Thyroid gland (tissue), 4 donors: Measurements from ENCODE around the gene C19orf47. TPM values are rescaled to one million over a fixed set of nuclear protein-coding genes. Genes with fewer than 3 reads are reported as not detected.

Experiments
- DNase-seq, 2 donors: peaks; one replicate each; pipeline ENCODE4 v3.0.0-alpha.2; 2019
- H3K27ac ChIP-seq, 3 donors: fragments of 200-600 bp; sonication (generic); 1 replicate in 2 of 3; 2 replicates in 1 of 3; pipeline ENCODE4 v1.5.1; 2016 to 2019; ENCODE audit warnings: mild to moderate bottlenecking in 1 of 3, moderate library complexity in 1 of 3
- H3K27me3 ChIP-seq: fragments of 200-600 bp; sonication (generic); one replicate; pipeline ENCODE4 v1.5.1; 2019
- H3K36me3 ChIP-seq, 2 donors: fragments of 200-600 bp; sonication (generic); one replicate each; pipeline ENCODE4 v1.5.1; 2016 to 2019
- H3K4me1 ChIP-seq, 2 donors: fragments of 200-600 bp; sonication (generic); one replicate each; pipeline ENCODE4 v1.5.1; 2017 to 2019
- H3K4me3 ChIP-seq, 3 donors: fragments of 200-600 bp; sonication (generic); replicated peaks in 1 of 3; 1 replicate in 2 of 3; 2 replicates in 1 of 3; pipeline ENCODE4 v1.5.1; 2016; ENCODE audit warnings: mild to moderate bottlenecking in 1 of 3
- H3K9me3 ChIP-seq: fragments of 200-600 bp; sonication (generic); one replicate; pipeline ENCODE4 v1.5.1; 2017
- POLR2A ChIP-seq, 2 donors: fragments of 450-650 bp; IDR thresholded peaks; one replicate each; pipeline ENCODE4 v1.6.1; 2017; ENCODE audit warnings: antibody characterized with exemption in 2 of 2, mild to moderate bottlenecking in 2 of 2, moderate library complexity in 1 of 2
- WGBS, 2 donors: methylation state at CpG; one replicate each; pipeline ENCODE4 v1.1.5; 2017; 5-methylcytosine and 5-hydroxymethylcytosine counted together
- intact Hi-C: fragments of 100-400 bp; cut with DNase I; formaldehyde crosslinking; loops from one replicate; pipeline ENCODE4 v1.15.1; 2023
- total RNA-seq, 4 donors: library from RNA; depleted of rRNA; stranded (reverse); fragments of >200 nt; gene quantifications; one replicate each; pipeline ENCODE4 v1.2.3, GENCODE V29; 2016
- TF ChIP-seq, protein P1 (sequence below), 6 experiments: fragments of 200-600 bp in 3 of 6; fragments of 450-650 bp in 3 of 6; sonication (generic) in 3 of 6; IDR thresholded peaks; one replicate each; pipeline ENCODE4 v1.5.1; 2016 to 2019; ENCODE audit warnings: antibody characterized with exemption in 6 of 6, mild to moderate bottlenecking in 2 of 6, inconsistent platforms in 1 of 6, moderate library complexity in 1 of 6

Gene C19orf47
- total RNA-seq, 4 donors from 2014 or later, result 9.4 to 17.3 (median 17.2) TPM

DNA sequence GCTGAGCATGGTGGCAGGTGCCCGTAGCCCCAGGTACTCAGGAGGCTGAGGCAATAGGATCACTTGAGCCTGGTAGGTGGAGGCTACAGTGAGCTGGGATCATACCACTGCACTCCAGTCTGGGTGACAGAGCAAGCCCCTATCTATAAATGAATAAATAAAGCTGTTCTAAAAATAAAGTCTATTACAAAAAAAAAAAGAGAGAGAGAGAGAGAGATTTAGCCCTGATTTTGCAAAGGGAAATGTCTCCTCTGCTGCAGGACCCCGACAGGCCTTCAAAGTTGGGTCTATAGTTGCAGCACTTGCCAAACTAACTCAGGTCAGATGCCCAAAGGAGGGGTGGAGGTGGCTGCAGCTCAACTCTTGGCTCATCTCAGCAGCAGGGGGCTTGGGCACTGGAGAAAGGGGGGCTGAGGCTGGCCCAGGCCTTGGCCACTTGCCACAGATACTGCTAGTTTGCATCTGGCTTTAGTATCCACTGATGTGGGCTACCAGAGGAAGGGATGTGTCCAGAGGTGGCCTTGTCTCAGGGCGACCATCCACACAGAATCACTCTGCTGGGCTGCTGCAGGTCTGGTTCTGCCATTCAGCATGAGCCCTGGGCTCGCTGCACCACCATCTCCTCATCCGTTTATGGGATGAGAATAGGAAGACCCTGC lies 32.3 kb downstream of the C19orf47 start:
- Histone ChIP-seq H3K4me1 (no peaks in the 10 kb centered on the region), H3K36me3 (peaks cover 3% of the 10 kb centered on the region in 2 donors), H3K27ac (no peak overlapping the region), H3K27me3 (no peaks in the 10 kb centered on the region), H3K9me3 (no peaks in the 10 kb centered on the region), H3K4me3 (no peak overlapping the region)
- no peak for TF ChIP-seq POLR2A (IDR thresholded peaks at IDR 0.05)
- TF ChIP-seq, protein P1, sequence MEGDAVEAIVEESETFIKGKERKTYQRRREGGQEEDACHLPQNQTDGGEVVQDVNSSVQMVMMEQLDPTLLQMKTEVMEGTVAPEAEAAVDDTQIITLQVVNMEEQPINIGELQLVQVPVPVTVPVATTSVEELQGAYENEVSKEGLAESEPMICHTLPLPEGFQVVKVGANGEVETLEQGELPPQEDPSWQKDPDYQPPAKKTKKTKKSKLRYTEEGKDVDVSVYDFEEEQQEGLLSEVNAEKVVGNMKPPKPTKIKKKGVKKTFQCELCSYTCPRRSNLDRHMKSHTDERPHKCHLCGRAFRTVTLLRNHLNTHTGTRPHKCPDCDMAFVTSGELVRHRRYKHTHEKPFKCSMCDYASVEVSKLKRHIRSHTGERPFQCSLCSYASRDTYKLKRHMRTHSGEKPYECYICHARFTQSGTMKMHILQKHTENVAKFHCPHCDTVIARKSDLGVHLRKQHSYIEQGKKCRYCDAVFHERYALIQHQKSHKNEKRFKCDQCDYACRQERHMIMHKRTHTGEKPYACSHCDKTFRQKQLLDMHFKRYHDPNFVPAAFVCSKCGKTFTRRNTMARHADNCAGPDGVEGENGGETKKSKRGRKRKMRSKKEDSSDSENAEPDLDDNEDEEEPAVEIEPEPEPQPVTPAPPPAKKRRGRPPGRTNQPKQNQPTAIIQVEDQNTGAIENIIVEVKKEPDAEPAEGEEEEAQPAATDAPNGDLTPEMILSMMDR (IDR thresholded peaks at IDR 0.05), result no peak
- DNase-seq, result no peak
- 91 to 93% methylated on average over 5 of the region's 5 CpGs for WGBS, 2 donors
- intact Hi-C loops, result no loop called here

DNA sequence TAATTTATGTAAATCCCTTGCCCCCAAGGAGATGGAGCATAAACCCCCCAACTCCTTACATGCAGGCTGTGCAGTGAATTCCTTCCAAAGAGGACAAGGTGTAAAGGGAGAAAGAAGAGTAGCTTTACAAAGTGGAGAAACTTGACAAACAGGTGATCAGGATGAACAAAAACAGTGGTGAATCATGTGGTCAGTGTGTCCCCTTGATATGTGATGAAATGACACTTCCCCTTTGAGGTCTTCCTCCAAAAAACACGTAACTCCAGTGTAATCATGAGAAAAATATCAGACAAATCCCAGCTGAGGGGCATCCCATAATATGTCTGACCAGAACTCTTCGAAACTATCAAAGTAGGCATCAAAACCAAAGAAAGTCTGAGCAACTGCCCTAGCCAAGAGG lies 33.5 kb downstream of the C19orf47 start:
- Histone ChIP-seq H3K4me3 (no peak overlapping the region), H3K36me3 (no peaks in the 10 kb centered on the region), H3K9me3 (no peaks in the 10 kb centered on the region), H3K4me1 (no peaks in the 10 kb centered on the region), H3K27ac (no peak overlapping the region), H3K27me3 (no peaks in the 10 kb centered on the region)
- WGBS, 2 donors, result 87 to 96% methylated on average over 2 of the region's 2 CpGs
- intact Hi-C loops, result no loop called here
- no peak for DNase-seq
- TF ChIP-seq POLR2A (IDR thresholded peaks at IDR 0.05), result no peak
- TF ChIP-seq, protein P1 (IDR thresholded peaks at IDR 0.05), result no peak

DNA sequence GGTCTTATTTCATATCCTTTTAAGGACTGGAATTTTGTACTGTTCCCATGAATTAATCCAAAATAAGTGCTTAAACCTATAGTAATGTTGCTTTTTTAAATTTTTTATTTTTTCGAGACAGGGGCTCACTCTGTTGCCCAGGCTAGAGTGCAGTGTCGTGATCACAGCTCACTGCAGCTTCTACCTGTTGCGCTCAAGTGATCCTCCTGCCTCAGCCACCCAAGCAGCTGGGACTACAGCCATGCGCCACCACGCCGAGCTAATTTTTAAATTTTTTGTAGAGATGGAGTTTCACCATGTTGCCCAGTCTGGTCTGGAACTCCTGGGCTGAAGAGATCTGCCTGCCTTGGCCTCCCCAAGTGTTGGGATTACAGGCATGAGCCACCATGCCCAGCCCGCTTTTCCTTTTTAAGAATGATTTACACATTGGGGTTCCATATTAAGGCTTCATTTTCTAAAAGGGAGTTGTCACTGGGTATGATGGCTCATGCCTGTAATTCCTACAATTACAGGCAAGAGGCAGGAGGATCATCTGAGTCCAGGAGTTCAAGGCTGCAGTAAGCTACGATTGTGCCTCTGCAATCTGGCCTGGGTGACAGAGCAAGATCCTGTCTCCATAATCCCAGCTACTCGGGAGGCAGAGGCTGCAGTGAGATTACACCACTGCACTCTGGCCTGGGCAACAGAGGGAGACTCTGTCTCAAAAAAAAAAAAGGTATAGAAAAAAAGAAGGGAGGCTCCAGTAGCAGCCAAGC lies 34.8 kb downstream of the C19orf47 start:
- Histone ChIP-seq H3K27me3 (no peaks in the 10 kb centered on the region), H3K9me3 (no peaks in the 10 kb centered on the region), H3K4me3 (no peak overlapping the region), H3K4me1 (no peaks in the 10 kb centered on the region), H3K36me3 (no peaks in the 10 kb centered on the region), H3K27ac (no peak overlapping the region)
- no peak for DNase-seq
- TF ChIP-seq, protein P1 (IDR thresholded peaks at IDR 0.05), result no peak
- intact Hi-C loops, result no loop called here
- 92 to 93% methylated on average over 9 of the region's 9 CpGs for WGBS, 2 donors

DNA sequence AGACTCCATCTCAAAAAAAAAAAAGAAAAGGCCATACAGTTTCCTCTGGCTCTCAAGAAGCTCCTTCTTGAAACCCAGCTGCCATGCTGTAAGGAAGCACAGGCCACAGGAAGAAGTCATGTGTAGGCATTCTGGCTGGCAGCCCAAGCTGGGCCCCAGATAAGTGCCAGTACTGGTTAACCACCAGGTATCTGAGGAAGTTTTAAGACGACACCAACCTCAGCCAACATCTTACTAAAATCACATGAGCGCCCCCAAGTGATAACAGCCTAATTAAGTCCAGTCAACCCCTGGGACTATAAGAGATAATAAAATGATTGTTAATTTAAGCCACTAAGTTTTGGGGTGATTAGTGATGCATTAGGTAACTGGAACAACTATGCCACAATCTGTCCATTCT lies 35.7 kb downstream of the C19orf47 start:
- WGBS, 2 donors, result 77% methylated on average over 2 of the region's 2 CpGs
- Histone ChIP-seq H3K27me3 (no peaks in the 10 kb centered on the region), H3K36me3 (no peaks in the 10 kb centered on the region), H3K4me3 (no peak overlapping the region), H3K27ac (no peak overlapping the region), H3K4me1 (no peaks in the 10 kb centered on the region), H3K9me3 (no peaks in the 10 kb centered on the region)
- intact Hi-C loops, result no loop called here
- TF ChIP-seq, protein P1 (IDR thresholded peaks at IDR 0.05), result no peak
- TF ChIP-seq POLR2A (IDR thresholded peaks at IDR 0.05), result no peak
- DNase-seq, result no peak

DNA sequence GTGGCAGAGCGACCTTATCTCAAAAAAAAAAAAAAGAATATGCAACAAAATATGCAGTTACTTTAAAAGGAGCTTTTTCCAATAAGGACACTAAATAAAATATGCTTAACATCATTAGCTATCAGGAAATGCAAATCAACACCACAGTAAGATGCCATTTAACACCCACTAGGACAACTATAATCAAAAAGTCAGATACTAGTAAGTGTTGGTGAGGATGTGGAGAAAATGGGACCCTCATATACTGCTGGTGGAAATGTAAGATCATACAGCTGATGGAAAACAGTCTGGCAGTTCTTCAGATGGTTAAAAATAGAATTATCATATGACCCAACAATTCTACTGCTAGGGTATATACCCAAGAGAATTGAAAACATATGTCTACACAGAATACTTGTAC lies 38.5 kb downstream of the C19orf47 start:
- no peak for DNase-seq
- H3K27ac ChIP-seq, result no peak overlapping the region
- H3K9me3 ChIP-seq, result no peaks in the 10 kb centered on the region
- no peaks in the 10 kb centered on the region for H3K4me1 ChIP-seq
- no peak for TF ChIP-seq POLR2A (IDR thresholded peaks at IDR 0.05)
- TF ChIP-seq, protein P1 (IDR thresholded peaks at IDR 0.05), result no peak
- H3K27me3 ChIP-seq, result no peaks in the 10 kb centered on the region
- H3K4me3 ChIP-seq, result no peak overlapping the region
- 94 to 97% methylated on average over 1 of the region's 1 CpG for WGBS, 2 donors
- intact Hi-C loops, result no loop called here
- H3K36me3 ChIP-seq, result no peaks in the 10 kb centered on the region
